Dendritic cell treated with granulocyte-macrophage colony-stimulating factor and Interleukin-4, amounts not matched to agents 40 ng/mL and 50 ng/mL, for 4 days (primary cell): ENCODE measurements around the gene ZFYVE21.
A peak's percentile ranks its signal among the peaks of the same experiment; 100 is the strongest.

Source experiments
- H3K27ac Mint-ChIP-seq: one replicate; pipeline ENCODE4 v1.8.0; 2022; ENCODE audit warnings: mild to moderate bottlenecking, mixed read lengths
- H3K27me3 Mint-ChIP-seq: one replicate; pipeline ENCODE4 v1.8.0; 2022; ENCODE audit warnings: mild to moderate bottlenecking, mixed read lengths
- H3K36me3 Mint-ChIP-seq: one replicate; pipeline ENCODE4 v1.8.0; 2022; ENCODE audit warnings: low read depth, mixed read lengths
- H3K4me1 Mint-ChIP-seq: one replicate; pipeline ENCODE4 v1.8.0; 2022; ENCODE audit warnings: low read depth, mixed read lengths
- H3K4me3 Mint-ChIP-seq: one replicate; pipeline ENCODE4 v1.8.0; 2022; ENCODE audit warnings: mild to moderate bottlenecking, moderate library complexity, mixed read lengths
- H3K9me3 Mint-ChIP-seq: one replicate; pipeline ENCODE4 v1.8.0; 2022; ENCODE audit warnings: mixed read lengths
- intact Hi-C: fragments of 100-400 bp; cut with micrococcal nuclease; formaldehyde crosslinking; loops from one replicate; pipeline ENCODE4 v1.15.0; 2022

Gene ZFYVE21

DNA sequence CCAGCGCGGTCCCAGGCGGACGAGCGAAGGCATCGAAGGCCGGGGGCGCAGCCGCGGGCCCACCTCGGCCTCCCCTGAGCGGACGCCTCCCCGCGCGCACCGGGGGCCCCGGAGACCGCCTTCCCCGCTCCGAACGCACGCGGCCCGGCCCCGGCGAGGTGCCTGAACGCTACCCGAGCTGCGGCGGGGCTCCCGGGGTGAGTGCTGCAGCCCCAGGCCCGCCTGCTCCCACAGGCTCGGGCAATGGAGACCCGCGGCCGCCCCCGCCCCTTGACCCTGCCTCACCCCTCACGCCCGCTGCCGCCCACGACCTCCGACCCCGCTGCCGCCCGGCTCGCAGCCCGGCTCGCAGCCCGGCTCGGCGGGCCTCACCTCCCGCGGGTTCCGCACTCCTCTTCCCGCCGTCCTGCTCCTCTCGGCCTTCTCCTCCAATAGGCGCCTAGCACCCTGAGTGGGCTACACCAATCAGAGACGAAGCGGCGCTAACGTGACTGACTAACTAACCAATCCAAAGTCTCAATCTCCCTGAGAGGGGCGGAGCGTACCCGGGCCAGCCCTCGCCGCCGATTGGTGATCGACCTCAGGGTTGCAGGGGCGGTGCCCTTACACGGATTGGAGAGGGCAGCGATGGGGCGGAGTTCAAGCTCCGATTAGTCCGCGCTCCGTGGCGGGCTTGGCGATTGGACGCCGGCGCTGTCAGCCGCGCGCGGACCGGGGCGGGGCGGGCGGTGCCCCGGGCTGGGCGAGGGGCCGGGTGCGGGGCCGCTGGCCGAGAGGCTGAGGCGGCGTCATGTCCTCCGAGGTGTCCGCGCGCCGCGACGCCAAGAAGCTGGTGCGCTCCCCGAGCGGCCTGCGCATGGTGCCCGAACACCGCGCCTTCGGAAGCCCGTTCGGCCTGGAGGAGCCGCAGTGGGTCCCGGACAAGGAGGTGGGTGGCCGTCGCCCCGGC lies at the start of gene ZFYVE21, which contains the start of gene XRCC3:
TSS of gene ZFYVE21 (plus strand) at position 759 of the 949 bp plus-strand sequence. CDS start at position 791, 32 bp downstream.
TSS of gene XRCC3 (minus strand) at position 400 of the 949 bp plus-strand sequence. CDS start 4,364 bp downstream, outside the sequence.
- intact Hi-C loops = loop anchor here (5.0 kb wide), 1 partner anchor 153 kb away; the partner anchor contains the start of genes BAG5 and COA8
- H3K4me1 Mint-ChIP-seq = peaks cover 57% of the 10 kb centered on the region
- peak within 1 kb of the TSS; percentile 80 for H3K27ac Mint-ChIP-seq
- H3K36me3 Mint-ChIP-seq = peaks cover 35% of the 10 kb centered on the region
- H3K27me3 Mint-ChIP-seq = no peaks in the 10 kb centered on the region
- H3K9me3 Mint-ChIP-seq = no peaks in the 10 kb centered on the region
- peak within 1 kb of the TSS; percentile 96 for H3K4me3 Mint-ChIP-seq

DNA sequence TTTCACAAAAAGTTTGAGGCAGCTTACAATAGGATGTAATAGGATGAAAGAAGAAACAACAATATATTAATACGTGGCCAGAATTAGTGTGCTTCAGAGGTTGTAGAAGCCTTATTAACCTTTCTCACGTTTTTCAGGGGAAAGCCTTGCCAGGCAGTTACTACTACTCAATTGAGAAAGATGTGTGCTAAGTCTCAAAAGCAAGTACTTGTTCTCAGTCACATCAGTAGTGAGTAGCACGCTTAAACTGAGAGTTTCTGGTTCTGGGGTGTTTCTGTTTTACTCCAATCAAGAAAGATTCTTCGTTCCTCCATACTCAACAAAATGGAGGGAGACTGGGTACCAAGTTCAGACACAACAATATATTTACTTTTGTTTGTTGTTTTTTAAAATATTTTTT lies 47.9 kb upstream of the ZFYVE21 start:
- H3K9me3 Mint-ChIP-seq = no peaks in the 10 kb centered on the region
- intact Hi-C loops = no loop called here
- H3K4me1 Mint-ChIP-seq = peaks cover 10% of the 10 kb centered on the region
- peaks cover 98% of the 10 kb centered on the region for H3K36me3 Mint-ChIP-seq
- no peak overlapping the region for H3K27ac Mint-ChIP-seq
- H3K27me3 Mint-ChIP-seq = no peaks in the 10 kb centered on the region
- H3K4me3 Mint-ChIP-seq = no peak overlapping the region

DNA sequence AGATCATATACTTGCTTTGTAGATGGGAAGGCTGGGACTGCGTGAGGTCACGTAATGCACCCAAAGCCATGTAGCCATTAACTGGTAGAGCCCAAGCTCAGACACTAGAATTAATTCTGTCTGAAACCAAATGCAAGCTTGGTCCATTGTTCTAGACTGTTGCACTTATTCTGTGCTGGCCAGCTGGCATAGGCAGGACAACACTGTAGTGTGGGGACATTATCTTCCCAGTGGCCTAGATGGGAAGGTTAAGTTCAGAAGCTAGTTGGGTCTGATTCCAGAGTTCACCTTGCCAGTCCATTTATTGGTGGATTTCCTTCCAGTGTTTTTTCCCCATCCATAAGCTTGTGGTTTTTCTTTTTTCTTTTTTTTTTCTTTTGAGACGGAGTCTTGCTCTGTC lies 47.5 kb upstream of the ZFYVE21 start:
- H3K4me1 Mint-ChIP-seq = peaks cover 10% of the 10 kb centered on the region
- H3K4me3 Mint-ChIP-seq = no peak overlapping the region
- no peaks in the 10 kb centered on the region for H3K27me3 Mint-ChIP-seq
- intact Hi-C loops = no loop called here
- peaks cover 98% of the 10 kb centered on the region for H3K36me3 Mint-ChIP-seq
- no peak overlapping the region for H3K27ac Mint-ChIP-seq
- no peaks in the 10 kb centered on the region for H3K9me3 Mint-ChIP-seq

DNA sequence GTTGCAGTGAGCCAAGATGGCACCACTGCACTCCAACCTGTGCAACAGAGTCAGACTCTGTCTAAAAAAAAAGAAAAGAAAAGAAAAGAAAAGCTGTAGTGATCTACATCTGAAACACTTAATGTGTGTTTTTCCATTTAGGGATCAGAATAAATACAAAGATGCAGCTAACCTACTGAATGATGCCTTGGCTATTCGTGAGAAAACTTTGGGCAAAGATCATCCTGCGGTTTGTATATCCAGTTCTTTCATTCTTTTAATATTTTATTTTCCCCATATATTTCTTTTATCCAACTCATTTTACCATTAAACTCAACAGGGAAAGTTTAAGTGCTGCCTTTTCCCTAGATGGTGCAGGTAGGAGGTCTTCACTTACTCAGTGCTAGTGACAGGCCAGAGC lies 46.2 kb upstream of the ZFYVE21 start:
- Mint-ChIP-seq H3K9me3 (no peaks in the 10 kb centered on the region), H3K4me3 (no peak overlapping the region), H3K4me1 (no peaks in the 10 kb centered on the region), H3K27me3 (no peaks in the 10 kb centered on the region), H3K36me3 (peaks cover 97% of the 10 kb centered on the region), H3K27ac (no peak overlapping the region)
- intact Hi-C loops = no loop called here

DNA sequence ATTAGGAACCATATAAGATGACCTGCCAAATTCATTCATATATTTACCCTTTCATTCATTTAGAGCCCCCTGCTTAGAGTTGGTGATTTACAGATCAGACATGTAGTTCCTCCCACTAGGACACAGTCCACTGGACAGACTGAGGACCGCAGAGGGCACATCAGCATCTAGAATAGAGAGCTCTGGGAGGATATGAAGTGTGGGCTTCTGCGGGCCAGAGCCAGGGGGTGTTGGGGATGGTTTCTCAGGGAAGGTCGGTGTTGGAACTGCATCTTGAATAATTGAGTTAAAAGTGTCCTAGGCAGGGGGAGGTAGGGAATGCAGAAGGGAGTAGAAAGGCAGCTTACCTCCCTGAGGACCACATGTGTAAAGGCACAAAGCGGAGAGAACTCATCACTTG lies 43.7 kb upstream of the ZFYVE21 start:
- Mint-ChIP-seq H3K27ac (no peak overlapping the region), H3K27me3 (no peaks in the 10 kb centered on the region), H3K4me3 (no peak overlapping the region), H3K36me3 (peaks cover 98% of the 10 kb centered on the region), H3K9me3 (no peaks in the 10 kb centered on the region), H3K4me1 (no peaks in the 10 kb centered on the region)
- intact Hi-C loops = no loop called here

DNA sequence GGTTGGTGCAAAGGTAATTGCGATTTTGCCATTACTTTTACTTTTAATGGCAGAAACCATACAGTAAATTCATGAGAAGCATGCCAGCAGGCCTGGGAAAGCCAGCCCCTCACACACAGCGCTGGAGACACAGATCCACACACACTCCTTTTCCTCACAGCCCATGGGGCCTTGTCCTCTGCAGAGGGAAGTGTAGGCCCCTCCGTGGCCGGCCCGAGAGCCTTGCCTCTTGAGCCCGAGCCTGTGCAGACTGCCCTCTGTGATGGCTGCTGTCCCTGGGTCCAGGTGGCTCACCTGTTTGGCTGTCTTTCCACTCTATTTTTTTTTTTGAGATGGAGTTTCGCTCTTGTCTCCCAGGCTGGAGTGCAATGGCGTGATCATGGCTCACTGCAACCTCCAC lies 39.7 kb upstream of the ZFYVE21 start:
- Mint-ChIP-seq H3K4me3 (no peak overlapping the region), H3K36me3 (peaks cover 99% of the 10 kb centered on the region), H3K27ac (no peak overlapping the region), H3K9me3 (no peaks in the 10 kb centered on the region), H3K27me3 (no peaks in the 10 kb centered on the region), H3K4me1 (peaks cover 13% of the 10 kb centered on the region)
- intact Hi-C loops = loop anchor here (5.0 kb wide), 1 partner anchor 69 kb away; no protein-coding TSS in a partner anchor

DNA sequence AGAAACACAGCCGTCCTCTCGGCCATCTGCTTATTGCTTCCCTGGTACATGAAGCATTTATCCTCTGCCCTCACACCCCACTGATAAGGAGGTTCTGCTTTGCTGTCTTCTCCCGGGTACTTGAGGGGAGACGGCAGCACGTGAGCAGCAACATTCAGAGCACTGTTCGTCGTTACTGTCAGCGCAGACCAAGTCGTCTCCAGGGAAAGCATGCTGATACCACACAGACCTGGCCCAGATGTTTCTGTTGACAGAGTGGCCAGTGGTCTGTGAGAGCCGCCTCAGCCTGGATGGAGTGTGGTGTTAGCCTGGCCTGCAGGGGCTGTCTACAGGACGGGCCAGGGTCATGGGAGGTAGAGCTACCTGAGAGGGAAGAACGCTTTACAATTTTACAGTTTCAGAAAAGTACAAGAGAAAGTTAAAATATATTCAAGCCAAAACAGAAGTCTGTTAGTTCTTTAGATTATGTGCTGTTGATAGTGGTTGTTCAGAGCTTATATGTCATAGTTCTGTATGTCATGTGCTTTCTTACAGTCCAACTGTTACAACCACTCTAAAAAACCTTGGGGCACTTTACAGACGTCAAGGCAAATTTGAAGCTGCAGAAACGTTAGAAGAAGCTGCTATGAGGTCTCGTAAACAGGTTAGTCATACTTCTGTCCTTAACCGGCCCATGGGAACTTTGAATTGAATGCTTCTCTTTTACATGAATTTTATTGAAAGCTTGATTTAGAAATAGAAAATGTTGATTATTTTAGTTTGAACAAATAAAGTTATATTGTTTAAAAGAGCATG lies 38.5 kb upstream of the ZFYVE21 start:
- H3K9me3 Mint-ChIP-seq = no peaks in the 10 kb centered on the region
- H3K27me3 Mint-ChIP-seq = no peaks in the 10 kb centered on the region
- peaks cover 99% of the 10 kb centered on the region for H3K36me3 Mint-ChIP-seq
- H3K4me1 Mint-ChIP-seq = peaks cover 13% of the 10 kb centered on the region
- no peak overlapping the region for H3K4me3 Mint-ChIP-seq
- no peak overlapping the region for H3K27ac Mint-ChIP-seq
- intact Hi-C loops = loop anchor here (5.0 kb wide), 1 partner anchor 70 kb away; no protein-coding TSS in a partner anchor

DNA sequence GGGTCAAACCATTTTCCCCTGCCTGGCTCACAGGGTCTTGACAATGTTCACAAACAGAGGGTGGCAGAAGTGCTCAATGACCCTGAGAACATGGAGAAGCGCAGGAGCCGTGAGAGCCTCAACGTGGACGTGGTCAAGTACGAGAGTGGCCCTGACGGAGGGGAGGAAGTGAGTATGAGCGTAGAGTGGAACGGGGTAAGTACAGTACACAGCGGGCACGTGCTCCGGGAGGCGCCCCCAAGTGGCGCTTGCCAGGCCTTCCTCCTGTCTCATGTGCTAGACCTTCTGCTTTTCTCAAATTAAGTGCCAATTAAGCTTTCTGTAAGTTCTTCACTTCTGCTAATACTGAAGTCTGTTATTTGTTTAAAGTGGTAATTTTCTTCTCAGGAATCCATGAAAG lies 36.3 kb upstream of the ZFYVE21 start:
- Mint-ChIP-seq H3K9me3 (no peaks in the 10 kb centered on the region), H3K27me3 (no peaks in the 10 kb centered on the region), H3K36me3 (peaks cover 100% of the 10 kb centered on the region), H3K27ac (peak overlapping the region; percentile 70), H3K4me1 (peaks cover 13% of the 10 kb centered on the region), H3K4me3 (no peak overlapping the region)
- intact Hi-C loops = loop anchor here (1.0 to 5.0 kb wide), 2 partner anchors 72 to 107 kb away; no protein-coding TSS in a partner anchor

DNA sequence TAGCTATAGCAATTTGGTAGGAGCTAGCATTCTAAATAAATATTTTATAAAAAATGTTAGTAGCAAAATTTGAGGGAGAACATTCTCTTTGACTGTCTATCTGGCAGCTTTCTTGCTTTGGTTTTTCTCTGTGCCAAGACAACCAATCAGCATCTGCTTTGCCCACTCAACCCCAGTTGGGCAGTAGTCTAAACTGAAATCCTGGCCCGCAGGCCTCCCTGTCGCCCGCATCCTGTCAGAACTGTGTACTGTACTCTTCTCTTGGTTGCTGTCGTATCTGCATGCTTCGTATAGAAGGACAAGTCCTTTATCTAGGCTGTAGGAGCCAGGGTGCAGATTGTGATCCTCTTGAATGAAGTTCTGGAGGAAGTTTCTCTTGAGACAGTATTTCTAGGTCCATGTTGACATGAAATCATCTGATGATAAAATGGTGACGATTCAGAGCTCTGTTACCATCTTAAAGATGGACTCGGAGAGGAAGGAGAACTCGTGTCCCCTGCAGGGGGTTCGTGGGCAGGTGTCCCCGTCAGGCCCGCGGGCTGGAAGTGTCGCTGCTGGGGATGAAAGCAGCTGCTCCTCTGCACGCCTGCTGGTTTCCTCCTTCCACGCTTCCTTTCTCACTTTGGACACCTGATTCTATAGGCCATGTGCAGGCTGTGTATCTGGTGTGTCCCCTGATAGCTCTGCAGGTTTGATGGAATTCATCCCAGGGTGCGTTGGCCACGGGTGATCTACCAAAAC lies 34.9 kb upstream of the ZFYVE21 start:
- no peak overlapping the region for H3K4me3 Mint-ChIP-seq
- peaks cover 13% of the 10 kb centered on the region for H3K4me1 Mint-ChIP-seq
- no peaks in the 10 kb centered on the region for H3K9me3 Mint-ChIP-seq
- peak overlapping the region; percentile 70 for H3K27ac Mint-ChIP-seq
- no peaks in the 10 kb centered on the region for H3K27me3 Mint-ChIP-seq
- peaks cover 100% of the 10 kb centered on the region for H3K36me3 Mint-ChIP-seq
- intact Hi-C loops = no loop called here

DNA sequence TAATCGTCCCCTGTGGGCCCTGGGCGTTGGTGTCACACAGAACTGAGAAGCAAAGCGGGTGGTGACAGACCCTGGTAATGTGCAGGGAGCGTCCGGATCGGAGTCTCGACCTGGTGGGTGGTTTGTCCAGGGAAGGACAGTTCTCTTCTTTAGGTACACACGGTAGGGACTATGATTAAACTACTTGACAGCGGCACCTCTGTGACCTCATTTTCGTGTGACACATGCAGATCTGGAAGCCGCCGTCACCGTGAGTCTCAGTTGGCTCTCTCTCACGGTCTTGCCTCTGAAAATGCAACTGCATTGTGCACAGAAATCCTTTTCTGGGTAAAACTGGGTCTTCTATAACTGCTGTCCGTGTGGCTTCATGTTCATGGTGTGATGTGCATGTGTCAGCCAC lies 32.5 kb upstream of the ZFYVE21 start:
- intact Hi-C loops = no loop called here
- Mint-ChIP-seq H3K27ac (no peak overlapping the region), H3K4me3 (no peak overlapping the region), H3K9me3 (no peaks in the 10 kb centered on the region), H3K27me3 (no peaks in the 10 kb centered on the region), H3K36me3 (peaks cover 100% of the 10 kb centered on the region), H3K4me1 (peaks cover 13% of the 10 kb centered on the region)

DNA sequence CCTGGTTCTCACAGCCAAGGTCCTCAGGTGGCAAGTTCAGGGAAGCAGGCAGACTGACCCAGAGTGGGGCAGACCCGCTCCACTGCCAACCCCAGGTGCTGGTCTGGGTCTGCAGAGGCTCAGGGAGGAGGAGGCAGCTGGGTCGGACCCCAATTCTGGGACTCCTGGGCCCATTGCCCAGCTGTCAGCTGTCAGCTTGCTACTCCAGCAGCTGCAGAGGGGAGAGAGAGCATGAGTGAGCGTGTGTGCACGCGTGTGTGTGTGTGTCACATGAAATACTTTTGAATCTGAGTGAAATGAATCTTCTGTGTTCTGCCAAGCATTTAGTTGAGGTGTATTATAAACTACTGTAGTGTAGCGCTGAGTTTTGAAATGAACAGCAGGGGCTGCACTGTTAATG lies 31.1 kb upstream of the ZFYVE21 start:
- Mint-ChIP-seq H3K36me3 (peaks cover 100% of the 10 kb centered on the region), H3K4me1 (peaks cover 6% of the 10 kb centered on the region), H3K9me3 (no peaks in the 10 kb centered on the region), H3K27ac (no peak overlapping the region), H3K4me3 (no peak overlapping the region), H3K27me3 (no peaks in the 10 kb centered on the region)
- intact Hi-C loops = no loop called here

DNA sequence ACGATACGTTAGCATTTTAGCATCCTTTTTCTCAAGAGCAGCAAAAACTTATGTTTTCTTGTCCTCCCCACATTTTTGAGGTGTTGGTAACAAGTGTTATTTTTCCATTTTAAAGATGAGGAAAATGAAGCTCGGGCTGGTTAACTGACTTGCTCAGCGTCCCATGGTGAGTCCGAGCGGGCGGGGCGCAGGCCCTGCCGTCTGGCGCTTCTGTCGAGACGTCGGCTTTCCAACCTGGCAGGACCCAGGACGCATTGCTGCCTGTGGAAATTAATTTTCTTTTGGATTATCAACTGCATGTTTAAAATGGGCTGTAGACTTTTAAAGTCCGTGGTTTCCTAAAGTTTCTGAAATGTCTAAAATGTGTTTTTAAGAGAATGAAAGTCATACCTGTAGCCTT lies 30.7 kb upstream of the ZFYVE21 start:
- Mint-ChIP-seq H3K4me3 (no peak overlapping the region), H3K27me3 (no peaks in the 10 kb centered on the region), H3K36me3 (peaks cover 100% of the 10 kb centered on the region), H3K4me1 (peaks cover 2% of the 10 kb centered on the region), H3K27ac (no peak overlapping the region), H3K9me3 (no peaks in the 10 kb centered on the region)
- intact Hi-C loops = no loop called here
